LNCAP (cell line): ENCODE data around the gene RIOX2.

Experiments
- TF ChIP-seq, protein P1 (sequence below): fragments of 450-650 bp; IDR thresholded peaks from 2 replicates; pipeline ENCODE4 v1.5.1; 2017; ENCODE audit warnings: mild to moderate bottlenecking

The RIOX2 gene

DNA sequence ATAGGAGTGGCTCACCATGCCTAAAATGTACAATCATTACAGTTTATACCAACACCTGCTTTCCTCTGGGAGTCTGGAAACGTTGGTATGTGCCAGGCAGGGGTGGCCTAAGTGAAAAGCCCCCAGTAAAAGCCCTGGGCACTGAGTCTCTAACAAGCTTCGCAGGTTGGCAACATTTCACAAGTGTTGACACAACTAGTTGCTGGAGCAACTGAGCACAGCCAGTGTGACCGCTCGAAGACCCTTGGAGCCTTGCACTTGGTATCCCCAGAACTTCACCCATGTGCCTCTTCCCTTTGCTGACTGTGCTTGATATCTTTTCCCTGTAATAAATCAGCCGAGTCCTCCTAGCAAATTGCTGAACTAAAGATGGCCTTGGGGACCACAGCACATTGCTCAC lies 2.7 kb downstream of the RIOX2 start:
- TF ChIP-seq, protein P1, sequence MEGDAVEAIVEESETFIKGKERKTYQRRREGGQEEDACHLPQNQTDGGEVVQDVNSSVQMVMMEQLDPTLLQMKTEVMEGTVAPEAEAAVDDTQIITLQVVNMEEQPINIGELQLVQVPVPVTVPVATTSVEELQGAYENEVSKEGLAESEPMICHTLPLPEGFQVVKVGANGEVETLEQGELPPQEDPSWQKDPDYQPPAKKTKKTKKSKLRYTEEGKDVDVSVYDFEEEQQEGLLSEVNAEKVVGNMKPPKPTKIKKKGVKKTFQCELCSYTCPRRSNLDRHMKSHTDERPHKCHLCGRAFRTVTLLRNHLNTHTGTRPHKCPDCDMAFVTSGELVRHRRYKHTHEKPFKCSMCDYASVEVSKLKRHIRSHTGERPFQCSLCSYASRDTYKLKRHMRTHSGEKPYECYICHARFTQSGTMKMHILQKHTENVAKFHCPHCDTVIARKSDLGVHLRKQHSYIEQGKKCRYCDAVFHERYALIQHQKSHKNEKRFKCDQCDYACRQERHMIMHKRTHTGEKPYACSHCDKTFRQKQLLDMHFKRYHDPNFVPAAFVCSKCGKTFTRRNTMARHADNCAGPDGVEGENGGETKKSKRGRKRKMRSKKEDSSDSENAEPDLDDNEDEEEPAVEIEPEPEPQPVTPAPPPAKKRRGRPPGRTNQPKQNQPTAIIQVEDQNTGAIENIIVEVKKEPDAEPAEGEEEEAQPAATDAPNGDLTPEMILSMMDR = no peak

DNA sequence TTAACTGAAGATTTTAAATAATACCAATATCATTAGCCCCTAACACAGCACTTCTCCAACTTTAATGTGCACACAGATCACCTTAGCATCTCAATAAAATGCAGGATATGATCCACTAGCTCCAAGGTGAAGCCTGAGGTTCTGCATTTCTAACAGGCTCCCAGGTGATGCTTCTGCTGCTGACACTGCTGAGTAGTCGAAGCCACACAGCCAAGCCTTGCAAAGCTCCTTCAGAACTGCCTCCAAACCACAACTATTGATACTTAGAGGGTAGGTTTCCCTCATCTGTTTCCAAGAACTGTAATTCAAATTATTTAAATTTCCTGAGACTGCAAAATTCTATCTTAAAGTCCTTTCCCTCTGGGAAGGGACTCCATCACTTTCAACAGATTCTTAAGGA lies 3.9 kb downstream of the RIOX2 start:
- TF ChIP-seq, protein P1 = no peak

- TF ChIP-seq, protein P1 = no peak
Measured at GRCh38 chr3:97967966-97968365, 4.3 kb downstream of the RIOX2 start.

GRCh38 chr3:97960993-97961766 lies 11.1 kb downstream of the RIOX2 start:
- TF ChIP-seq, protein P1 = no peak

DNA sequence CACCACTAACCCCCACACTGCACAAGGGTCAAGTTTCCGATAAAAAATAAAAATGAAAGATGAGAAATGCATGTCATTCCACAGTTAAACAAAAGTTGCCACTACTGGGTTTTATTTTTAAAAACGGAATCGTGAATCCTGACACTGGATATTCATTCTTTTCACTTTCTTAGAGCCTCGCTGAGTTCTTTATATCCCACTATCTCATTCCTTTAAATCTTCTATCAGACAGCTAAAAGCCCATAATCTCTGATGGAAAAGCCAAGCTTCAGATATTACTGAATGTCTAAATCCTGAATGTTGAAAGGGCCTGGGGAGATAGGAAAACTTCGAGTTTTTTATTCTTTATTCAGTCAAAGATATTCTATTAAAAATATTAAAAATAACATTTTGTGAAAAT lies 11.7 kb downstream of the RIOX2 start:
- TF ChIP-seq, protein P1 = no peak

GRCh38 chr3:97959872-97960271 lies 12.4 kb downstream of the RIOX2 start:
- TF ChIP-seq, protein P1 = no peak

DNA sequence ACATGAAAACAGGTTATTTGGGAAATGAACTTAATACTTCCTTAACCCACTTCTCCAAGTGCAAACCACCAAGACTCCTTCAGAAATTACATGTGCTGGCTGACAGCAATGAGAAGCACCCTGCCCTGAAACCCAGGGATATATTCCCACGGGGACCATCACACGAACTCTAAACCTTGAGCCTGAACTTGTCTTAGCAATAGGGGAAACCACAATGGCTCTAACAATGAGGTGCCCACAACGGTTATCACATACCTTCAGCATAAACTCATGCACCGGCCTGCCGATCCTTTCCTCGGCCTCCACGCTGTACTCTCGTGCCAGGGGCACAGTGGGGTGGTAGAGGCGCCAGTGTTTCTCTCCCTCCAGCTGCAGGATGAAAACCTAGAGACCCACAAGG lies 13.4 kb downstream of the RIOX2 start:
- TF ChIP-seq, protein P1 = no peak

- TF ChIP-seq, protein P1 = no peak
Measured at GRCh38 chr3:97958396-97958795, 13.8 kb downstream of the RIOX2 start.
